Eye (tissue), 1 donor: Measurements from ENCODE around the gene SUPT4H1.

Experiments used
- DNase-seq: peaks from one replicate; pipeline ENCODE4 v3.0.0-alpha.2; 2015

SUPT4H1 gene

DNA sequence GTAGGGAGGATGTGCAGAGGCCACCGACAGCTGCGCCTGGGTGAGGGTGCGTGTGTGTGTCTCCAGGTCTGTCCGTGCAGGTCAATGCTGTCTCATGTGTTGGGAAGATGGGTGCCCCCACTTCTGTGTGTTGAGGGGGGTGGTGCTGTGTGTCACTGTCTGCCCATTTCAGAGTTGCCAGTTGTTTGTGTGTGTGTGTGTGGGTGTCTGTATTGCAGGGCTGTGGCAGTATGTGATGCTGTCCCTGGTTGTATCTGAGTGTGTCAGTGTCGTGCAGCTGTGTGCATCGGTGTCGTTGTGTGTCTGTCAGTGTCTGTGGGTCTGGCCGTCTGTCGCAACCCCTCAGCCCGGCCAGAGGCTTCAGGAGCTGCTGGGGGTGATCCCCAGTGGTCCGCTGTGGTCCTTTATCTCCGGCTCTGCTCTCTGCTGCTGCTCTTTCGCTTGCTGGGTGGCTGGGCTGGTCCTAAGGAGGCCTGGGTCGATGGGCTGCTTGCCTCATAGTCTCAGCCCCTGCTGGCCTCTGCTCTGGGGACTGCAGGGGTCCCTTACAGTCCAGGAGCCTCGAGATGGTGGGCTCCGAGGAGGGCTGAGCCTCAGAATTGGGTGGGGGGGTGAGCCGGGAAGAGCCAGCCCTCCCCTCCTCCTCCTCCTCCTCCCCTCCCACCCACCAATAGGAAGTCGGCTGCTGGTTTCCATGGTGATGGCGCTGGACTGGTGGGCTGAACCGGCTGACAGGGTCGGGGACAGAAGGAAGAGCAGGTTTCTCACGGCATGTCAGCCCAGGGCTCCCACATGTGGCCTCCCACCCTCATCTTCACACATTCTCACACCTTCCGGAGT lies 23.6 kb downstream of the SUPT4H1 start, which contains the start of gene TSPOAP1:
Gene TSPOAP1, minus strand, starts transcription at position 601 of the 840 bp plus-strand sequence. CDS start 875 bp downstream, outside the sequence.
- DNase-seq, result peak; percentile 91

DNA sequence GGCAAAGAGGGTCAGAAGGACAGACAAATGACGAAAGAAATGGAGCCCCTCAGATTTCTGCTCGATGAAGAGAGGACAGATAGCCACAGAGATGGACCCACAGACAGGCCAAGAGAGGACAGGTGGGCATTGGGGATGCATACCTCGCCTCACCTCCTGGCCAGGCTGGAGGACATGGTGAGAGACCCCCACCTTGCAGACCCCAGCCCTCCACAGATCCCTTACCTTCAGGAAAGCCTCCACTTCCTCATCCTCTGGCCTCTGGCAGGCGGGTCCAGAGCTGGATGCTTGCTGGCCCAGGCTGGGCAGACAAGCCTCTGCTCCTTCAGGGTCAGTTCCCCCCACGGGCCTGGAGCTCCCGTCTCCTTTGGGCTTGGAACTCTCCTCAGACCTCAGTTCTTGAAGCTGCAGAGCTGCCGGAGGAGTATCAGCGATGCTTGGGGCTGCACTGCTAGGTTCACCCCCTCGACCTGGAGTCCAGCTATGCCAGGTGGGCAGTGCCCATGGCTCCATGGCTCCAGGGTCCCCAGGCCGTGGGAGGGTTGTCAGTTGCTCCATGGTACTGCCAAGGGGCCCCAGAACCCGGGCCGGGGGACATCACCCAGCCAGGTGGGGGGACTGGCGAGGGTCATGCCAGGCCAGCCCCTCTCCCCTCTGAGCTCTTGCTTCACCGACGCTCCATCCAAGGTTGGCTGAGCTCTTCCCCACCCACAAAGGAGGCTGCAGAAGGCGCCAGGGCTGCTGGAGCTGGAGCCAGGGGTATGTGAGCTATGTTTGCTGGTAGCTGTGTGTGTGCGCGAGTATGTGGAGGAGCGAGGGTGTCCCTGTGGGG lies 24.4 kb downstream of the SUPT4H1 start:
- DNase-seq, result no peak

DNA sequence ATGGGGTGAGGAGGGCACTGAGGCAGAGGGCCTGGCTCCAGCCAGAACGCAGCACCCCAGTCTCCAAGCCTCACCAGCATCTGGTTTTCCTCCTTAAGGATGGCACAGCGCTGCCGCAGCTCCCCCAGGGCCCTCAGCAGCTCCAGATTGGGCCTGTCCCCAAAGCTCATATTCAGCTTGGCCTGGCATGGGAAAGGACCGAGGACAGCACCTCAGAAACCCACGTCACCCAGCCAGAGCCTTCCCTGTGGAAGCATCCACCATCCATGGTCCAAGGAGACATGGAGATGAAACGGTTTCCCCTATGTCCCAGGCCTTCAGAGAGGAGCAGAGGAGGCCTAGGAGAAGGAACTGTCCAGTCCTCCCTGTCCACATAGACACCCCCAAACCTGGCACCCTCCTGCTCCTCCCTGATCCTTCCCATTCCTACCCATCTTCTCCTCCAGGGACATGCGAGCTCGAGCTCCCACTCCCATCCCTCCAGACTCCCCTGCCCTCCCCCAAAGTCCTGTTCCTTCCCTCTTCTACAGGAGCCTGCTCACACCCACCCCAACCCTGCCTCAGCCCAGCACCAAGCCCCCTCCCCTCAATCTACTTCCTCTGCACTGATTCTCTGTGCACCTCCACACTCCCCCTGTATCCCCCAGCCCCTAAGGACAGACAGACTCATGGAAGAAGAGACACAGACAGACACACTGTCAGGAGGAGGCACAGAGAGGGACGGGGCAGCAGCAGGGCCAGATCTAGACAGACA lies 25.2 kb downstream of the SUPT4H1 start:
- no peak for DNase-seq

DNA sequence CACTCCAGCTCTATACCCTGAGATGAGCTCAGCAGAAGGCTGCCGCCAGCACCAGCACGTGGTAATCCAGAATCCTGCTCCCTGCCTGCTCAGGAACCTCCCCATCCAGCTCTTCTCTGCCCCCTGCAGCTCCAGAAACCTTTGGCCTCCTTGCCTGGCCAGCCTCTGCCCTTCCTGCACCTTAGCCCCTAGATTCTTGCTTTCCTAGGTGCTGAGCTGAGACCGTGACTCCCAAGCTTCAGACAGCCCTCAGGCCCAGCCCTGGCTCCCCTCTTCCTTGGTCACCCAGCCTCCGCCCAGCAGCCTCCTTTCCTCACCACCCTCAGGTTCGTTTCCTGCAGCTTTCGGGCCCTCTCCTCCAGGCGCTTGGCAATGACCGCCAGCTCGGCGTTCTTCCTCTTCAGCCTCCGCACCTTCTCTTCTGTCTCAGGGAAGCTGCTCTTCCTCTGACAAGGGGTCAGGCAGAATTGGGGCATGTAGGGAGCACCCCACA lies 26.0 kb downstream of the SUPT4H1 start:
- DNase-seq, result no peak

DNA sequence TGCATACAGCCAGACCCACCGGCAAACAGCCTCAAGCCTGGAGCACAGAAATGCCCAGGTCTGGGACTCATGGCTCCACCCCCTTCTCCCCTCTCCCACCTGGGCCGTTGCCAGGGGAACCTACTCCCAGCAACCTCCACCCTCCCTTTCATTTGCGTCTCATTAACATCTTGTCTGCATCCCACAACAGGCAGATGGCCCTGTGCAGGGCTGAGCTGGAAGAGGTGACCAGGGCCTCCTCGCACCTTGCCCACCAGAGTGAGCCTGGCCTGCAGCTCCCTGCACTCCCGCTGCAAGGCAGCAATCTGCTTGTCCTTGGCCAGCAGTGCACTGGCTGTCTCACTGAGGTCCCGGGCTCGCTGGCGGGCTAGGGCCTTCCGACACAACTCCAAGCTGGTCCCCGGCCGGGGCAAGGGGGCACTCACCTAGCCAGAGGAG lies 26.7 kb downstream of the SUPT4H1 start:
- peak; percentile 72 for DNase-seq

DNA sequence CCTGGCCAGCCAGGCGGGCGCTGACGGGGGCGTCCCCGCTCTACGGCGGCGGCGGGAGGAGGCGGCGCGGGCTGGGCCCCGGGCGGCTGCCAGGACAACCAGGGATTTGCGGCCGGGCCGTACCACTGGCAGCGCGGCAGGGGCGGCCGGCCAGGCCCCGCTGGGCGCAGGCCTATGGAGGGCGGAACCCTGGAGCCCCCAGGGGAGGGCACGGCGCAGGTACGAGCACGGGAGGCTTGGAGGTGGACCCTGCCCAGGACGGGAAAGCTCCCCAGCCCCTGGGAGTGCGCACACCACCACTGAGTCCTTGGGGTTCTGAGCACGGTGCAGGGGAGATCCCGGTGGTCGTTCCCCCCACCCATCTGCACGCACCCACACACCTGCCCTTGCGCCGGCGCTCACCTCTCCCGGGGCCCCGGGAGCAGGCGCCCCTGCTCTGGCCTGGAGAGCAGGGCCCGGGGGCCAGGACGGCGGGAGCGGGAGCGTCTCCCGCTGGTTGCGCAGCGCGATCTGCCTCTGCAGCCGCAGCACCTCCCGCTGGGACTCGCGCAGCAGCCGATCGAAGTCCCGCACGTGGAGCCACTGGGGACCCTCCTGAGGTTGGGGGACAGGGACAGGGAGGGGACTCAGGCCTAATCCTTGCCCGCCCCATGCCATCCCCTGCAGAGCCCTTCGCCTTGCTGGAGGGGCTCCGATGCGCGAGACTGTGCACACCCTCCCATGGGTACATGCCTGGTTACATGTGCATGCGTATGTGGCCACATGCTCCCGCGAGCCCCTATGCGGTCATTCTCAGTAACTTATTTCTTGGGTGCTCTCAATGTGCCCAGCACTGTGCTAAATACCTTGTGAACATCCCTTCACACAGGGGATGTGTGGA lies 27.4 kb downstream of the SUPT4H1 start:
- DNase-seq, result peak; percentile 85

DNA sequence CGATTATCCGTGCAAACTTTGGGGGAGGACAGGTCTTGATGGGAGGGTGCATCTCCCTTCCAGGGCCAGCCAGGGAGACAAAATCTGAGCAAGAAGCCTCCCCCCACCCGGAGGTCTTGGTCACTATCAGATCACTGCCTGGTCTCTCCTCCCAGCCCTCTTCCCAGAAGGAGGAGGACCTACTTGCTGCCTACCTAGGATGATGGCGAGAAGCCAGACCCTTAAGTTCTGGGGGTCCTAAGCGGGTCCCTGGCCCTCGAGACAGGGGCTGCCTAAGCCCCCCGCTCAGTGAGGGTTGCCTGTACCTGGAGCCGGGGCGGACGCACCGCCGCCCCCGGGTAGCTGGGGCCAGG lies 28.0 kb downstream of the SUPT4H1 start:
- DNase-seq, result no peak

DNA sequence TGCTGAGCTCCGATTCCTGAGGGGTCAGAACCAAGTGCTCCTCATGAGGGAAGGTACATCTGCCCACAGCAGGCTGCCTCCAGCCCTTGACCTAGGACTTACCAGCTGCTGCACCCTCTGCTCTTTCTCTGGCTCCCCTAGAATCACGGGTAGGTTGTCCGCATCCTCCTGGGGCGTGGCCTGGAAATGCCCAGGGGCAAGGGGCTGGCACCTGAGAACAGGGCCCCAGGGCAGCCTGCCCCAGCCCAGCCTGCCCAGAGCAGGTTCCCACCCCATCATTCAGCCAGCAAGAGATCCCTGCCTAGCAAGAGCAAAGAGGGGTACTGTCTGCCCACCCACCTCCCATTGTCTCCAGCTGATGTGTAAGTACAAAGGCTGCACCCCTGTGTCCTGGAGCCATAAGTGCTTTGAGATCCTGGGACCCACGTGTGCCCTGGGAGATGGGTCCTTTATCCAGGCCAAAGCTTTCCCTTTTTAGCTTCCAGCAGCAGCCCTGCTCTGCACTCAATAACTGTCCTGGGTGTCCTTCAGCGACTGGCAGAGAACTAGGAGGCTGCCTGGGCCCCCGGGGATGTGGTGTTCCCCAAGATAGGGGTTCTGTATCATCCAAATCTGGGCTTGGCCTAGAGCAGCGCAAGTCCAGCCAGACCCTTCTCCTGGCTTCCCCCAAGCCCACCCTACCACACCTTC lies 28.5 kb downstream of the SUPT4H1 start:
- DNase-seq, result no peak

DNA sequence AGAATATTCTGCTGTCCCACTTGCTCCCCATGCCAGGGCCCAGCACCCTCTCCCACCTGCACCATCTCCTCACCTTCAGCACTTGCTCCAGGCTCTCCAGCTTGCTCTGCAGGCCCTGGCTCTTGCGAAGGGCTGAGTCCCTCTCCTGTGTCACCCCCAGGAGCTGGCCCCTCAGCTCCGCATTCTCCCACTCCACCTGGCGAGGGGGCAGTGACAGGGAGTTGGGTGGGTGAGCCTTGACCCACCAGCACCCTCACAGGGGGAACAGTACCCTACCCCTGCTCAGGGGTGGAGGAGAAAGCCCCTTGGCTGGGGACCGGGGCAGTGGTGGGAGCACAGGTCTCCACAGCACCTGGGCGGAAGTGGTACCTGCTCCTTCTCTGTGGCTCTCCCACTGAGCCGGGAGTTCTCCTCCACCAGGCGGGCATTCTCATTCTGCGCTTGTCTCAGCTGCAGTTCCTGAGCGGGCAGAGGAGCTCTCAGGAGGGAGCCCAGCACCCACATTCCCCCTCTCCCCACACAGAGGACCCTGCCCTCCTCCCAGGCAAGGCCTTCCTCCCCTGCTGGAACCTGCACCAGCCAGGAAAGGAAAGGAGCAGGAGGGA lies 29.3 kb downstream of the SUPT4H1 start:
- no peak for DNase-seq

DNA sequence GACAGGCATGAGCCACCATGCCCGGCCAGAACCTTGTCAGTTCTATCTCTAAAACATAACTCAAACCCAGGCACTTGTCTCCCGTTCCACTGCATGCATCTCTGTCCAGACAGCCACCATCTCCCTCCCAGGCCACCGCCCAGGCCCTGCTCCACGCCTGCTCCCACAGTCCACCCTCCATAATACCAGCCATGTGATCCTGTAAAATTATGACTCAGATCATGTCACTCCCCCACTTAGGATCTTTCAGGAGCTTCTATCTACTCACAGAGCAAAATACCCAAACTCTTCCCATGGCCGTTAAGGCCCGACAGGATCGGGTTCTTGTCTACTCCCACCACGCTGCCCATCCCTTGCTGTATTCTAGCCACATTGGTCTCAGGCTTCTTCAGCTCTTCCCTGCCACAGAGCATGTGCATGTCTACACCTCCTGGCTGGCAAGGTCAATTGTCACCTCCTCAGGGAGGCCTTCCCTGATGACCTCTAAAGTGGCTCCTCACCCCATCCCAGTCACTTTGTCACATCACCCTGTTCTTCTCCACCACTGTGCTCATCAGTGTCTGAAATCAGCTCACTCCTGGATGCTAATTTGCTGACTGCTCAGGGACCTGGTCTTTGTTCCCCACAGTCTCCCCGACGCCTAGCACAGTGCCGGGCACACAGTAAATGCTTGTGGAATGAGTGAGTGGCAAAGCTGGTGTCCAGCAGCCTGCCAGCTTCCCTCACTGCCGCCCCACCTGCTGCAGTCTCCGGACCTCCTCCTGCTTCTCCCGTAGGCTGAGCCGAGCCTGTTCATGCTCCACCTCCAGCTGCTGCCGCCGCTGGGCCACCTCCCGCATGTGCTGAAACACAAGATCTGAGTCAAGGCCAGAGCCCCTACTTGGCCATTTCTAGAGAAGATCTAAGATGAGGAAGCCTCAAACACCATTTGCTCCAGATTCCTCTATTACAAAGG lies 30.2 kb downstream of the SUPT4H1 start:
- DNase-seq, result no peak

DNA sequence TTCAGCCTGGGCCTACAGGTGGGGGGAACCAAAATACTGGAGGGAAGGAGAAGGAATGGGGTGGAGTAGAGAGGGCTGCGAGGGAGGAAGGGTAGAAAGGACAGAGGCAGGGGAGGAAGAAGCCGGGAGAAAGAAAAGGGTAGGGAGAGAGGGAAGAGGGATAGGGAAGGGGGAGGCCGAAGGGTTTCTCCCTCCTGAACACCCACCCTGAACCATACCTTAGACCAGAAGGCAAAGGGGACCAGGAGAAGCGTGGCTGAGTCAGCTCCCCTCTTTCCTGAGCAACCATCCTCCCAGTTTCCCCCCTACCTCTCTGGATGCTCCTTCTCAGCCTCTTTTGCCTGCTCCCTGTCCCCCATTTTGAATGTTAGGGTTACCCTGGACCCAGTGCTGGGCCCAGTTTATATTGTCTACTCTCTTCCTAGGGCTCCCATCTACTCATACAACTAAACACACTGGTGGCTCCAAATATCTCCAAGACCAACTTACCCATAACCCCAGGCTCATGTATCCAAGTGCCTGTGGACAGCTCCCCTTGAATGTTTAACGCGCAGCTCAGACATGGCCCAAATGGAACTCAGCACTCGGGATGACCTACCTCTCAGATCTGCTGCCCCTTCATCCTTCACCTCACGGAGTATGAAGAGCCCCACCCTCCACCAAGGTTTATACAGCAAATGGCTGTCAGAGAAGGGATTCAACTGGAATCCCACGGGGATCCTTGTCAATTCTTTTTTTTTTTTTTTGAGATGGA lies 31.3 kb downstream of the SUPT4H1 start:
- no peak for DNase-seq

DNA sequence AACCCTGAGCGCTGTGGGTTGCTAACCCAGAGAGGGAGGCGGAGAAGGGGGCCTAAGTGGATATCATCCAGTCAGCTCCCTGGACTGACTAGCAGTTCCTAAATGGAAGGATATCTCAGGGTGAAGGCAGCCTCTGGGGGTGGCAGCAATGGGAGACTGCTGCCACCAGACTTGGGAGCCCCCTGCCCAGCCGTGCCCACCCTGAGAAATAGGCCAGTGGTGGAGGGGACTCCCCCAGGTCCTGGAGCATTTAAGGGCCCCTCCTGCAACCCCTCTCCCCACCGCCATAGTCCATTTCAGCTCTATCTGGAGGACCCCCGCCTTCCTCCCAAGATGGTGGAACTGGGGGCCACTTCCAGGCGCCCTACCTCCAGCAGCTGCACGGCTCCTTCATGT lies 31.8 kb downstream of the SUPT4H1 start:
- DNase-seq, result no peak

DNA sequence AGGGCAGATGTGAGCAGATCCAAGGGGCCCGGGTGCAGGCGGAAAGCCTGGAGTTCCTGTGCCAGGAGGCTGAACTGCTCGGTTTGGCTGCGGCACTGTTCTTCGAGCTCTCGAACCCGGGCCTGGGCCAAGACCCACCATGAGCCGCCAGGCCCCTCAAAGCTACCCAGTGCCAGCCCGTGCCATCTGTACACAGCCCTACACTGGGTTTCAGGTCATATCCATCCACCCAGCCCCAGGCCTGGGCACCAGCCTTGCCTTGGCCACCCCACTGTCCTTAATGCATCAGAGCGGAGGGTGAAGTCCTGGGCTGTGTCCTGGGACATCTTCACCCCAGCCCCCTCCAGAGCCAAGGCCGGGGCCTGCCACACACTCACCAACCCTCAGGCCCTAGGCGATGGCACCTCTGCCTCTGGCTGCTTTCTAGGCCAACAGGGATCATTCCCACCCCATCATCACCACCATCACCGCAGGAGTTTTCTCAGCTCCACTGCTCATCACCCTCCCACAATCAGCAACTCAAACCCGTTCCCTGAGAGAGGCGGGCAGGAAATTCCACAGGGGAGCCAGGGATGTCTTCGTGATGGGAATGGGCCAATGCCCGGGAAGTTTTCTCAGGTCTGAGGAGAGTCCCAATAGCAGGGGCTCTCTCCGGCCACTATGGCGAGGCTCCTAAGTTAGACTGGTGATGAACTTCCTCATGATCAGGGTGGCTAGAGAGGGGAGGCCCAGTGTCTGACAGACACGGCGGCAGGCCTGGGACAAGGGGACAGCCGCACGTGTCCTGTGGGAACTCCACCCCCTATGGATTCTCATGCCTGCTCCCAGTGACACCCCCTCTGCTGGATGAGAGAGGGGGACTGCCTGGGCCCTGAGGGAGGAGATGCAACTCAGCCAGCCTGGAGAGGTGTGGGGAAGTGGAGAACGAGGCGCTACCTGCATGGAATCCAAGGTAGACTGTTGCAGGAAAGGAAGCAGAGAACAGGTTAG lies 32.5 kb downstream of the SUPT4H1 start:
- no peak for DNase-seq

DNA sequence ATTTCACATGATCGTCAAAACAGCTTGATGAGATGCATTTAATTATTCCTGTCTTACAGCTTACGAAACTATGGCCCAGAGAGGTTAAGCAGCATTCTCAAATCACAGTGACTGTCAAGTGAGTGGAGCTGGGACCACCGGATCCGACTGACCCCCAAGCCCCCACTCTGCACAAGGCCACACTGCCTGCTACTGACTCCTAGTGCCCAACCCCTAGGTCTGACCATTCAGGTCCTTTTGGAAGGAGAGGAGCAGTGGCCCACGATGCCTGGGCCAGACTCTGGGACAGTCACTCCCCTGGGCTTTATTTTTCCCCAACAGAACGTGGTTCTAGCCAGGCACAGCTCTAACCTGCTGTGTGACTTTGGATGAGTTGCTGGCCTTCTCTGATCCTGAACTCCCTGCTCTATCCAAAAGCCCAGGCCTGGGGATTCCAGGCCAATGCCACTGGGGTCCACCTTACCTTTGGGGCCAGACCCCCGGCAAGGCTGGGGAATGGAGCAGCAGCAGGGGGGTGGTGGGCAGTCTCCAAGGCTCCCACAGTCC lies 33.3 kb downstream of the SUPT4H1 start:
- no peak for DNase-seq

DNA sequence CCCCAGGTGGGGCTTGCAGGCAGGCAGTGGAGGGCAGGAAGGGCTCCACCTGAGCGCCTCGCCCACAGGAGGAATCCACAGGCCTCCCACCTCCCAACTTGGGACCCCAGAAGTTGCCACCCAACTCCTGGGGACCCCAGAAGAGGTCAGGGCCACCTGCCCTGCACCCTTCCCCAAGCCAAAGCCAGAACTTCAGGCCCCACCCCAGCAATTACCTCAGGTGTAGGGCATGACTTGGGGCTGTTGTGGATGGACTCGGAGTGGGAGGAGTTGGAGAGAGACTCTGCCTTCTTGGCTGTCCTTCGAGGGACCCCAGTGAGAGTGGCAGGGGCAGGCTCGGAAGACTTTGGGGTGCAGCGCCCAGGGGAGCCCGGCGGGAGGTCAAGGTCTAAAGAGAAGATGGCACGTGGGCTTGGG lies 33.9 kb downstream of the SUPT4H1 start:
- DNase-seq, result no peak

DNA sequence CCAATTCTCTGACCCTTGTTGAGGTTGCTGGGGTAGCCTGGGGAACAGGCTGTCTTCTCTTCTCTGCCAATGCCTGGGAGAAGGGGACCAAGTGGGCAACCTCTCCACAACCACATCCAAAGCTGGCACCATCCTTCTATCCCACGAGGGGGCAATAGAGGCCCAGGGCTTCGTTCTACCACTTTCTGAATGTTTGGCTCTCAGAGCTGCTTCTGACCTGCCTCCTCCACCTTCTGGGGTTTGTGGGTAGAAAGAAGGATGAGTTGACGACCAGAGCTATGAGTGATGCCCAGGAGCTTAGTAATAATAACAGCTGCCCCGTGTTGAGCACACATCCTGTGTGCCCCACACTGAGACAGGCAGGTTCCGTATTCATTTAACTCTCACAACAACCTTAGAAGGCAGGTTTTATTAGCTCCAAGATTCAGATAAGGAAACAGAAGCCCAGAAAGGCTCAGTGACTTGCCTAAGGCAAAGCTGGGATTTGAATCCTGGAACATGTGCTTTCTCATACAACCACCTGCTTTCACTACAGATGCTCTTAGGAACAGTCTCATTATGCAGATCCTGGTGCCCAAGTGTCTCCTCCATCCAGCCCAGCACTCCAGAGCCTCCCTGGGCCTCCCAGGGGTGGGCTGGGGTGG lies 34.5 kb downstream of the SUPT4H1 start:
- peak; percentile 50 for DNase-seq
